GM13976 (cell line): Measurements from ENCODE around the gene CCBE1.

Source experiments
- DNase-seq: peaks from one replicate; pipeline ENCODE4 v3.0.0; 2012; ENCODE audit warnings: low spot score
- CTCF ChIP-seq: IDR thresholded peaks from 2 replicates; pipeline ENCODE4 v1.5.1; 2012; ENCODE audit warnings: borderline replicate concordance, mild to moderate bottlenecking; ENCODE audit not compliant: insufficient read depth; ENCODE audit errors: extremely low read depth, missing control alignments, control extremely low read depth
- in situ Hi-C: fragments of 300-500 bp; cut with MboI; formaldehyde crosslinking; loops from one replicate; pipeline ENCODE4 v1.12.0; 2022; ENCODE audit warnings: low sequenced_read_pairs, mixed read lengths, inconsistent platforms; ENCODE audit not compliant: unreplicated experiment

Gene CCBE1

GRCh38 chr18:59540346-59540745 is 156.9 kb downstream of the CCBE1 start:
- no peak for DNase-seq
- no peak for TF ChIP-seq CTCF
- in situ Hi-C loops, result no loop called here

GRCh38 chr18:59539108-59539507 is 158.1 kb downstream of the CCBE1 start:
- TF ChIP-seq CTCF, result no peak
- in situ Hi-C loops, result no loop called here
- no peak for DNase-seq

GRCh38 chr18:59537579-59537978 is 159.6 kb downstream of the CCBE1 start:
- no peak for DNase-seq
- in situ Hi-C loops, result no loop called here
- no peak for TF ChIP-seq CTCF

GRCh38 chr18:59536166-59536565 is 161.1 kb downstream of the CCBE1 start:
- no peak for TF ChIP-seq CTCF
- in situ Hi-C loops, result no loop called here
- no peak for DNase-seq

GRCh38 chr18:59535055-59535454 is 162.2 kb downstream of the CCBE1 start:
- in situ Hi-C loops, result no loop called here
- no peak for TF ChIP-seq CTCF
- DNase-seq, result no peak

- in situ Hi-C loops, result no loop called here
- no peak for TF ChIP-seq CTCF
- DNase-seq, result no peak
Measured at GRCh38 chr18:59528866-59529265, 168.4 kb downstream of the CCBE1 start.
